NCI-H524 (cell line): ENCODE measurements around the gene CFD.
A peak's percentile ranks its signal among the peaks of the same experiment; 100 is the strongest.
"Not testable (repeated sequence)": the region's sequence is repeated elsewhere in the genome, so short reads cannot be mapped to it uniquely, and the experiment has no call there.

Experiments
- DNase-seq, 2 experiments: peaks; one replicate each; lab custom pipeline; 2025; lab: John Stamatoyannopoulos, UW

Gene CFD

DNA sequence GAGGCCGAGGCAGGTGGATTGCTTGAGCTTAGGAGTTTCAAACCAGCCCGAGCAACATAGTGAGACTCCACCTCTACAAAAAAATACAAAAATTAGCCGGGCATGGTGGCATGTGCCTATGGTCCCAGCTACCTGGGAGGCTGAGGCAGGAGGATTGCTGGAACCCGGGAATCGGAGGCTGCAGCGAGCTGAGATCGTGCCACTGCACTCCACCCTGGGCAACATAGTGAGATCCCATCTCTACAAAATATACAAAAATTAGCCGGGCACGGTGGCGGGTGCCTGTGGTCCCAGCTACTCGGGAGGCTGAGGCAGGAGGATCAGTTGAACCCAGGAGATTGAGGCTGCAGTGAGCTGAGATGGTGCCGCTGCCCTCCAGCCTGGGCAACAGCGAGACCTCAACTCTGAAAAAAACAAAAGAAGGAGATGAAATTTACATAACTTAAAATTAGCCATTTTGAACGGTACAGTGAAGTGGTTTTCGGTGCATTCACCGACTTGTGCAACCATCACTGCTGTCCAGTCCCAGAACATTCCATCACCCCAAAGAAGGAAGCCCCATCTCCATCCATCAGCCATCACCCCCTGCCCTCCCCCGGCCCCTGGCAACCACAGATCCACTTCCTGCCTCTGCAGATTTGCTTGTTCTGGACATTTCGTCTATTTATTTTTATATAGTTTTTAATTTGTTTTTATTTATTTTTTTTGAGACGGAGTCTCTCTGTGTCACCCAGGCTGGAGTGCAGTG is 33.4 kb upstream of the CFD start:
- DNase-seq = no peak

DNA sequence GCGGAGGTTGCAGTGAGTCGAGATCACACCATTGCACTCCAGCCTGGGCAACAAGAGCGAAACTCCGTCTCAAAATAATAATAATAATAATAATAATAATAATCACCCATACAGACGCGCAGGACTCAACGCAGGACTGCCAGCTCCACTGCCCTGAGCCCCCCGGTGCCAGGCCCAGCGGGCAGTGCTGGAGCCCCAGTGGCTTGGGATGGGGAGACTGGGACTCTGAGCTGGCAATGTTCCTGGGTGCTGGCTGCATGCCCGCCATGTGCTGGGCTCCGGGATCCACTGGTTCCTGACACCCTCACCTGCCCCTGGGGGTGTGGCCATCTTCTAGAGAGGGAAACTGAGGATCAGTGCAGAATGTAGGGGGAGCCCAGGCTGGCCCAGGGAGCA is 32.2 kb upstream of the CFD start:
- DNase-seq = no peak

DNA sequence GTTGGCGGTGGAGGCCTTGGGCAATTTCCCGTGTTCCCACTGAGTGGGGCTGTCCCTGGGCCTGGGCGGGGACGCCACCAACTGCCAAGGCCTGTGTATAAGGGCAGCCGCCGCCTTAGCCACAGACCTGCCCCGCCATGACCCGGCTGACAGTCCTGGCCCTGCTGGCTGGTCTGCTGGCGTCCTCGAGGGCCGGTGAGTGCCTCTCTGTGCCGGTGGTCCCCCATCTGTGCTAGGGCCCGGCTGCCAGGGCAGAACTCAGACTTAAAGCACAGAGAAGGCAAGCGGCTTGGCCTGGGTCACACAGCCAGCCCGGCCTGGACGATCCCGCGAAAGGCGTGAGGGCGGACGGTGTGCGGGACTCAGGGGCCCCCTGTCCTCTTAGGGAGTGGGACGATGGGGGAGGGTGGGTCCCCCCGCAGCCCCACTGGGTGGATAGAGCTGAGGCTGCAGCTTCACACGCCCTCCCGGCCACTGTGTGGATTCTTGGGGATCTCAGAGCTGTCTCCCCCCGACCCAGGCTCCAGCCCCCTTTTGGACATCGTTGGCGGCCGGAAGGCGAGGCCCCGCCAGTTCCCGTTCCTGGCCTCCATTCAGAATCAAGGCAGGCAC is 31.6 kb upstream of the CFD start, which contains the start of gene AZU1:
Gene AZU1, plus strand, starts transcription at position 128 of the 612 bp plus-strand sequence. Its CDS starts 10 bp downstream, at position 138.
- no peak for DNase-seq

DNA sequence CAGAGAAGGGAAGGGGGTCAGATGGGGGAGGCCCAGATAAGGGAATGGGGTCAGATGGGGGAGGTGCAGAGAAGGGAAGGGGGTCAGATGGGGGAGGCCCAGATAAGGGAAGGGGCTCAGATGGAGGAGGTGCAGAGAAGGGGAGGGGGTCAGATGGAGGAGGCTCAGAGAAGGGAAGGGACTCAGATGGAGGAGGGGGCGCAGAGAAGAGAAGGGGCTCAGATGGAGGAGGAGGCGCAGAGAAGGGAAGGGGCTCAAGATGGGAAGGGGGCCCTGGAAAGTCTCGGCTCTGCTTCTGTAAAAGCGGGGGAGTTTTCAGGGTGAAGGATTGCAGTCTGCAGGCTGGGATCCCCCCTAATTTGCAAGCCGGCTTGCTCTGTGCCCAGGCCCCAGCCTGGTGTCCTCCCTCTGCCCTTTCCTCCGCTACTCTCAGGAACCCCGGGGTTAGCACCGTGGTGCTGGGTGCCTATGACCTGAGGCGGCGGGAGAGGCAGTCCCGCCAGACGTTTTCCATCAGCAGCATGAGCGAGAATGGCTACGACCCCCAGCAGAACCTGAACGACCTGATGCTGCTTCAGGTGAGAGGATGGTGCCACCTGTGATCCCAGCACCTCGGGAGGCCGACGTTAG is 30.2 kb upstream of the CFD start:
- DNase-seq = no peak

DNA sequence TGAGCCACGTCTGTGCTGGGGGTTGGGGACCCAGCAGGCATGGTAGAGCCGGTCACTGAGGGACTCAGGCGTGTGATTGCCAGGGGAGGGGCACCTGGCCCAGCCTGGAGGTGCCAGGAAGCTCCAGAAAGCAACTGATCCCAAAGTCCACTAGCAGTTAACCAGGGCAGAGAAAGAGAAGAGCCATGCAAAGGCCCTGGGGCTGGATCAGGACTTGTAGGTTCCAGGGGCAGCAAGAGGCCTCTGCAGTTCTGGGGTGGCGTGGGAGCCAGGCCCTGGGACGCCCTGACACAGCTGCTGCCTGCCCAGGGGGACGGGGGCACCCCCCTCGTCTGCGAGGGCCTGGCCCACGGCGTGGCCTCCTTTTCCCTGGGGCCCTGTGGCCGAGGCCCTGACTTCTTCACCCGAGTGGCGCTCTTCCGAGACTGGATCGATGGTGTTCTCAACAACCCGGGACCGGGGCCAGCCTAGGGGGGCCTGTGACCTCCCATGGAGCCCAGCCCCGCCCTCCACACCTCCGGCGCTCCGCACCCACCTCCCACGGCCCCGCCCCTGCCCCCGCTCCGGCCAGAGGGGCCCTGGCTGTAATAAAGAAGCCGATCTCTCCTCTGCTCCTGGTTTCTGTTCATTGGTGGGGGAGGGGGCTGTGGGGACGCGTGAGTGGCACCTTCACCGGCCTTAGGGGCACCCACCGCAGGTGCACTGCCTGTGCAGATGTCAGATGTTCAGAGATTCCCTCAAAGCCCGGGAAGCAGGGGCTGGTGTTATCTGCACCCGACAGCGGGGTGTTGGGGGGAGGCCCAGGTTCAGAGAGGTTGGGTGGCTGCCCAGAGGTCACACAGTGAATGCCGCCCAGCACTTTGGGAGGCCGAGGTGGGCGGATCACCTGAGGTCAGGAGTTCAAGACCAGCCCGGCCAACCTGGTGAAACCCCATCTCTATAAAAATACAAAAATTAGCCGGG is 27.8 kb upstream of the CFD start:
- no peak for DNase-seq

DNA sequence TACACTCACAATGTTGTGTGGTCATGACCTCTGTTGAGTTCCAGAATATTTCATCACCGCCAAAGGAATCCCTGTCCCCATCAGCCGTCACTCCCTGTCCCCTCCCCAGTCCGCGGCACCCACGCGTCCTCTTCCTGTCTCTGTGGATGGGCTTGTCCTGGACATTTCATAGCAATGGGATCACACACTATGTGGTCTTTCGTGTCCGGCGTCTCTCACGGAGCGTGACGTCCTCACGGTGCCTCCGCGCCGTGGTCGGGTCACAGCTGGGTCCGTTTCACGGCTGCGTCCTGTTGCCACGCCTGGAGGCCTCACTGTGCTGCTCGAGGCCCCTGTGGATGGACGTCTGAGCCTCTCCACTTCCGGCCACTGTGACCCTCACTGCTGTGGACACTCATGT is 25.2 kb upstream of the CFD start:
- DNase-seq = no peak

DNA sequence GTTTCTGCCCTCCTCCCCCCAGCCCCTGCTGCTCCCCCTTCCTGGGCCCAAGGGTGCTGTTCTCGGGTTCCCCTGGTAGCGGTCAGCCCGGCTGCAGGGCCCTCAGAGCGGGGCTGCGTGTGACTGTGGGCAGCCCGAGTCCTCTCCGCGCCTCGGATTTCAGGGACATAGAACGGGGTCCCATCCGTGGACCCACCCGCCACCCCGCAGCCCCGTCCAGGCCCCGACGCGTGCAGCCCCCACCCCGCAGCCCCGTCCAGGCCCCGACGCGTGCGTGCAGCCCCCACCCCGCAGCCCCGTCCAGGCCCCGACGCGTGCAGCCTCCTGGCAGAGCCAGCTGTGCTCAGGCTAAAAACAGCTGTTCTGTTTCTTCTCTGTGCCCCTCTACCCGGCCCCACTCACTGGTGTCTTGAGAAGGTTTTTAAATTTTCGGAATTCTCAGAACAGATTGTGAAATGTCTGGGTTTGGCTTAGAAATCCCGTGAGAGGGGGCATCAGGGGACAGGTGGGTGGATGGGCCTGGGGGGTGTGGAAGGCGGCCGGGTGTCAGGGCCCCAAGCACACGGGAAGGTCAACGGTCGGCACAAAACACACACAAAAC is 24.2 kb upstream of the CFD start:
- no peak for DNase-seq

DNA sequence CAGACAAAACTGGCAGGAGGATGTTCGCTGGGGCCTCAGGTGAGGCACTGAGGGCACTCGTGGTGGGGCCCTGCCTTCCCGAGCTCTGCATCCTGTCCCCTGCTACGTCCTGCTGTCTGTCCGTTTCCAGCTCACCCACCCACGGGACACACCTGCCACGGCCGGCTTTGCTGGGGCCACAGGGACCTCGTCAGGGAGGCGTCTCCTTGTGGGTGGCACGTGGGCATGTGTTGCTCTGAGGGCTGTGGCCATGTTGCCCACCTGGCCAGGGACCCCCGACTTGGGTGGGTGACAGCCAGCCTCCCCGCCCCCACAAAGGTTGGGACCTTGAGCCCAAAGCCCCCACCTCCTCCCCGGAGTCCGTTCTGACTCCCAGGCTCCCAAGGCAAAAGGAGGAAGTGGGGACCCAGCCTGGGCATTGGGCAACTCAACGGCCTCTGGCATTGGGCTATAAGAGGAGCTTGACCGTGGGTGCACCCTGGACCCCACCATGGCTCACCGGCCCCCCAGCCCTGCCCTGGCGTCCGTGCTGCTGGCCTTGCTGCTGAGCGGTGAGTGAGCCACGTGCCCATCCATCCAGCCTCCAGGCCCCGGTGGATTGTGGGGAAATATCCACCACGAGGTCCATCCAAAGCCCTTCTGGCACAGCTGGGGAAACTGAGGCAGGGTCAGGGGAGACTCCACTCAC is 18.8 kb upstream of the CFD start, which contains the start of gene PRTN3:
Gene PRTN3, plus strand, starts transcription at position 481 of the 688 bp plus-strand sequence. Its CDS starts 10 bp downstream, at position 491.
- DNase-seq = no peak

DNA sequence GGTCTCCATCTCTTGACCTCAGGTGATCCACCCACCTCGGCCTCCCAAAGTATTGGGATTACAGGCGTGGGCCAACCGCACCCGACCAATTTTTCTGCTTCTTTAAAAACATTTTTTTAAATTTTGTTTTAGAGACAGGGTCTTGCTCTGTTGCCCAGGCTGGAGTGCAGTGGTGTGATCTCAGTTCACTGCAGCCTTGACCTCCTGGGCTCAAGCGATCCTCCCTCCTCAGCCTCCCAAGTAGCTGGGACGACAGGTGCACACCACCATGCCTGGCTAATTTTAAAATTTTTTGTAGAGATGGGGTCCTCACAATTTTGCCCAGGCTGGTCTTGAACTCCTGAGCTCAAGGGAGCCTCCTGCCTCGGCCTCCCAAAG is 16.7 kb upstream of the CFD start:
- not testable (repeated sequence) for DNase-seq

DNA sequence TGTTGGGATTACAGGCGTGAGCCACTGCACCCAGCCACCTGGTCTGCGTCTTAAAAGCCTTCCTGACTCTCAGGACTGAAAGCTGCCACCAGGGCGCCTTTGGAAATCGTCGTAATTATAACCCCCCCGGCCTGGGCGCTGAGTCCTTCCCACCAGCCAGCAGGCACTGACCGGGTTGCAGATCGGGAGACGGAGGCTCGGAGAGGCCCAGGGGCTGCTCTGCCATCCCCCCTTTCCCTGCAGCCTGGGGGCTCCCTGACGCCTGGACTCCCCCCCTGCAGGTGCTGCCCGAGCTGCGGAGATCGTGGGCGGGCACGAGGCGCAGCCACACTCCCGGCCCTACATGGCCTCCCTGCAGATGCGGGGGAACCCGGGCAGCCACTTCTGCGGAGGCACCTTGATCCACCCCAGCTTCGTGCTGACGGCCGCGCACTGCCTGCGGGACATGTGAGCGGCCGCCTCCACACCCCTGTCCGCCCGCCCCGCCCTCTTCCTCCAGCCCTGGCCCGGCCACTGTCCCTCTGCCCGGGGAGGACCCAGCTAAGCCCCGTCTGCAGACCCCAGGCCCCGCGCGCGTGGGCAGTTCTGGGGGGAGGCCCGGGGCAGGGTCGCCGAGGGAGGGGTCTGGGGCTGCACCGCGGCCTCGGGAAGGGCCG is 16.2 kb upstream of the CFD start:
- peak in 1 of 2 experiments; percentile 42 for DNase-seq

DNA sequence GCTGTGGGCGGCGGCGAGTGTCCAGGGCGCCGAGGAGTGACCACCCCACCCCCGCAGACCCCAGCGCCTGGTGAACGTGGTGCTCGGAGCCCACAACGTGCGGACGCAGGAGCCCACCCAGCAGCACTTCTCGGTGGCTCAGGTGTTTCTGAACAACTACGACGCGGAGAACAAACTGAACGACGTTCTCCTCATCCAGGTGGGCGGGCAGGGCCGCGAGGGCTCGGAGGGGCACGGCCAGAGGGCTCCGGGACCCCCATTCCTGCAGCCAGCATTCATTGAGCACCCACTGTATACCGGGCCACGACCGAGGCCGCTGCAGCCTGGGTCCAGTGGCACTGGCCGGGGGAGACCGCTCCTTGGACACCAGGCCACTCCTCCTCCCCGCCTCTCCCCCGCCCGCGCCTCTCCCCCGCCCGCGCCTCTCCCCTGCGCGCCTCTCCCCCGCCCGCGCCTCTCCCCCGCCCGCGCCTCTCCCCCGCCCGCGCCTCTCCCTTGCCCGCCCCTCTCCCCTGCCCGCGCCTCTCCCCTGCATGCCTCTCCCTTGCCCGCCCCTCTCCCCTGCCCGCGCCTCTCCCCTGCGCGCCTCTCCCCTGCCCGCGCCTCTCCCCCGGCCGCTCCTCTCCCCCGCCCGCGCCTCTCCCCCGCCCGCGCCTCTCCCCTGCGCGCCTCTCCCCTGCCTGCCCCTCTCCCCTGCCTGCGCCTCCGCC is 15.5 kb upstream of the CFD start:
- no peak for DNase-seq

DNA sequence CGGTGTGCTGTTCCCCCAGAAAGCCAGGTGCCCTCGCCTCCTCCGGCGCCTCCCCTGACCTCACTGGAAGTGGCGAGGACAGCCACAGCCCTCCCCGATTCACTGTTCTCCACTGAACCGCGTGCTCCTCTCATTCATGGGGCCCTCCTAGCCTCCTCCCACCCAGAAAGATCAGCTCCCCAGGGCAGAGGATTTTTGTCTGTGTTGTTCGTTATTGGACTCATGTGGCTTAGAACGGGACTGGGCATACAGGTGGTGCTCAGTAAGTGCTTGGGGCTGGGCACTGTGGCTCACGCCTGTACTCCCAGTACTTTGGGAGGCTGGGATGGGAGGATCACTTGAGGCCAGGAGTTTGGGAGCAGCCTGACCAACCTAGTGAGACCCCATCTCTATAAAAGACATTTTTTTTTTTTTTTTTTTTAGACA is 14.9 kb upstream of the CFD start:
- no peak for DNase-seq

DNA sequence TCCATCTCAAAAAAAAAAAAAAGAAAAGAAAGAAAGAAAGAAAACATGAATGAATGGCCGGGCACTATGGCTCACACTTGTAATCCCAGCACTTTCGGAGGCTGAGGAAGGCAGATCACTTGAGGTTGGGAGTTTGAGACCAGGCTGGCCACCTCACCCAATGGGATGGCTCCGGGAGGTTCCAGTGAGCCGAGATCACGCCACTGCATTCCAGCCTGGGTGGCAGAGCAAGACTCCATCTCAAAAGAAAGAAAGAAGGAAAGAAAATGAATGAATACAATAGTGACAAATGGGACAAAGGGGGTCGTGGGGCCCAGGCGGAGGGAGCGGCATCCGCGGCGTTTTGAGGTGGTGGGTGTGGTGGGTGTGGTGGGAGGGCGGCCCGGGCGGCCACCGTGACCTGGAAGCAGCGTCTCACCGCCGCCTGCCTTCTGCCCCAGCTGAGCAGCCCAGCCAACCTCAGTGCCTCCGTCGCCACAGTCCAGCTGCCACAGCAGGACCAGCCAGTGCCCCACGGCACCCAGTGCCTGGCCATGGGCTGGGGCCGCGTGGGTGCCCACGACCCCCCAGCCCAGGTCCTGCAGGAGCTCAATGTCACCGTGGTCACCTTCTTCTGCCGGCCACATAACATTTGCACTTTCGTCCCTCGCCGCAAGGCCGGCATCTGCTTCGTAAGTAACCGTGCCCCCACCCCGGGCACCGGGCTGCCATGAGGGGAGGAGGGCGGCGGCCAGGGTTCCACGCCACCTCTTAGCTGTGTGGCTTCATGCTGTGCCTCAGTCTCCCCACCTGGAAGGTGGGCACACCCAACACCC is 13.6 kb upstream of the CFD start:
- no peak for DNase-seq

DNA sequence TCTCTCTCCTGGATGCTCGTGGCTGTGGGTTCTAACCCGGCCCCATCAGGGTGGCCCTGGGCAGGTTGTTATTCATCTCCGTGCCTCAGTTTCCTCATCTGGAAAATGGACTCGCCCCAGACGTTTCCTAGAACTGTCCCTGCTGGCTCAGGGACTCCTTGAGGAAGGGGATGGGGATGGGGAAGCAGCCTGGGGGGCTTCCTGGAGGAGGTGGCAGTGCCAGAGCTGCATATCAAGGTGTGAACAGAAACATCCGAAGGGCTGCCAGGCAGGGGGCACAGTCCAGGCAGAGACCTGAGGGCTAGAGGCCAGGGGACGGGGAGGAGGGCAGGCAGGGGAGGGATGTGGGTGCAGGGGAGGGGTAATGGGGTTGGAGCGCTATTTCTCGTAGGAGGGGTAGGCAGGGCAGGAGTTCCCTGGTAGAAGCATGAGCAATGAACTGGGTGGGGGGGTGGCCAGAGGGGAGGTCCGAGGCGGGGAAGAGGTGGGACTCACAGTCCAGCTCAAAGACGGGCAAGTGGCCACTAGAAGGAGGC is 11.0 kb upstream of the CFD start:
- DNase-seq = no peak

DNA sequence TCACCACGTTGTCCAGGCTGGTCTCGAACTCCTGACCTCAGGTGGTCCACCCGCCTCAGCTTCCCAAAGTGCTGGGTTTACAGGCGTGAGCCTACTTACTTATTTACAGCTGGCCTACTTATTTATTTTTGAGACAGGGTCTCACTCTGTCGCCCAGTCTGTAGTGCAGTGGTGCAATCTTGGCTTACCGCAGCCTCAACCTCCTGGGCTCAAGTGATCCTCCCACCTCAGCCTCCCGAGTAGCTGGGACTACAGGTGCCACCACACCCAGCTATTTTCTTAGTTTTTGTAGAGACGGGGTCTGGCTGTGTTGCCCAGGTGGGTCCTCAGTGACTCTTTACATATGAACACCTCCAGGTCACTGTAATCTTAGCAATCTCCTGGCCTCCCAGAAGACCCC is 10.3 kb upstream of the CFD start:
- DNase-seq = not testable (repeated sequence)

DNA sequence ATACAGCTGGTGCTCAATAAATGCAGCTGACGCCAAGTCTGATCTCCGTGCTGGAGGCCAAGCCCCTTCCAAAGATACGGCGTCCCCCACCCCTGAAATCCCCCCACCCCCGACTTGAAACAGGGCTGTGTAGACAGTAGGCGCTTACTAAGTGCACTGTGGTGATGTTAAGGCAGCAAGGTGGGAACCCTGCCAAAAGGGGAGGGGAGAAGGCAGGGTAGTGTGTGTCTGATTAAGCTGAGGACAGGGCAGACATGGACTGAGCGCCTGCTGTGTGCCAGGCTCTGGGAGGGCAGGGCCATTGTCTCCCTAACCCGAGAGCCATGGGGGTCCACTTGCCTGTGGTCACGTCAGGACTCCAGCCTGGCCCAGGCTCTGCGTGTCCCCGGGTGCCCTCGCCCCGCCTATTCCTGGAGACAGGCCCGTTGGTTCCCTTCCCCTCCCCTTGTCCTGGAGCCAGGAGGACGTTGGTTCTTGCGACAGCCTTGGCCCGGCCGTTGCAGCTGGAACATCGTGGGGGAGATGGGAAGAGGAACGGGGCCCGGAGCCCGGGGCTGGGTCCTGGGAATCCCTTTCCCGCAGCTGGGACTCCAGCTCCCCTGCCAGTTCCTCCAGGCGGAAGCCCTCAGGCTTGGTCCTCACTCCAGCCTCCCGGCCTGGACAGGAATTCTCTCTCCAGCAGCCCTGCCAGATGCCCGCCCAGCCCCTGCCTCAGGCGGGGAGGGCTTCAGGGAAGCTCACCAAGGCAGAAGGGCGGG is 9.1 kb upstream of the CFD start:
- peak; percentile 52 to 76 for DNase-seq

DNA sequence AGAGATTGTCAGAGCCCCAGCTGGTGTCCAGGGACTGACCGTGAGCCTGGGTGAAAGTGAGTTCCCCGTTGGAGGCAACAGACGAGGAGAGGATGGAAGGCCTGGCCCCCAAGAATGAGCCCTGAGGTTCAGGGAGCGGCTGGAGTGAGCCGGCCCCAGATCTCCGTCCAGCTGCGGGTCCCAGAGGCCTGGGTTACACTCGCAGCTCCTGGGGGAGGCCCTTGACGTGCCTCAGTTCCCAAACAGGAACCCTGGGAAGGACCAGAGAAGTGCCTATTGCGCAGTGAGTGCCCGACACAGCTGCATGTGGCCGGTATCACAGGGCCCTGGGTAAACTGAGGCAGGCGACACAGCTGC is 8.5 kb upstream of the CFD start:
- DNase-seq = no peak
